DND-41 (cell line): ENCODE results near the gene SPDL1.

ENCODE experiments used
- EZH2 ChIP-seq: IDR thresholded peaks from 3 replicates; pipeline ENCODE4 v1.6.1; 2012; ENCODE audit warnings: borderline replicate concordance, low read depth, mild to moderate bottlenecking, moderate library complexity, low read length, inconsistent platforms; ENCODE audit not compliant: severe bottlenecking
- TF ChIP-seq, protein P1 (sequence below): IDR thresholded peaks from 2 replicates; pipeline ENCODE4 v1.5.1; 2012; ENCODE audit warnings: borderline replicate concordance, low read length, moderate library complexity, mild to moderate bottlenecking; ENCODE audit not compliant: poor library complexity, severe bottlenecking; ENCODE audit errors: extremely low read depth

DNA sequence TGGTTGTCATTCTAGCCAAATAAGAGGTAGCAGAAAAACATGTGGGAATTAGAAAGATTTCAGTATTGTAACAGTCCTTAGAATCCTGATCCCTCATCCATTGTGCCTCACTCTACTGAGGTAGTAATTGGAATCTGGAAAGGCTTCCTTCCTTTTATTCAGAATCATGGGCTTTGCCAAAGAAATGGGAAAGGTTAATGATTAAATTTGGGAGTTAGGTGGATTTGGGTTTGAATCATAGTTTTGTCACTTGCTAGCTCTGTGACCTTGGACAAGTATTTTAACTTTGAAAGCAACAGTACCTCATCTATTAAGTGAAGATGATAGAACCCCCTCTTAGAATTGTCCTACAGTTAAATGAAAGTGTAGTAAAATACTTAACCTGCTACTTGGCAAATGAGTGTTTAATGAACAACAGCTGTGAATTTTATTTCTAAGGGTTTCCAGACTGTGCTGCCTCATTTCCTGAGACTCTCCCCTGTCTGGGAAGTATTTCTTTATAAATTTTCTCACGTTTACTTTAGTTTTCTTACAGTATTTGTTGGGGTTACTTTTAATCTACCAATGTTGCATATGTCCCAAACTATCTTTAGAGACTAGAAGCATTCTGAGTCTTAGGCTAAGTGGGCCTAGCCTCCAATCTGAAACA lies 11.7 kb downstream of the SPDL1 start:
- TF ChIP-seq, protein P1, sequence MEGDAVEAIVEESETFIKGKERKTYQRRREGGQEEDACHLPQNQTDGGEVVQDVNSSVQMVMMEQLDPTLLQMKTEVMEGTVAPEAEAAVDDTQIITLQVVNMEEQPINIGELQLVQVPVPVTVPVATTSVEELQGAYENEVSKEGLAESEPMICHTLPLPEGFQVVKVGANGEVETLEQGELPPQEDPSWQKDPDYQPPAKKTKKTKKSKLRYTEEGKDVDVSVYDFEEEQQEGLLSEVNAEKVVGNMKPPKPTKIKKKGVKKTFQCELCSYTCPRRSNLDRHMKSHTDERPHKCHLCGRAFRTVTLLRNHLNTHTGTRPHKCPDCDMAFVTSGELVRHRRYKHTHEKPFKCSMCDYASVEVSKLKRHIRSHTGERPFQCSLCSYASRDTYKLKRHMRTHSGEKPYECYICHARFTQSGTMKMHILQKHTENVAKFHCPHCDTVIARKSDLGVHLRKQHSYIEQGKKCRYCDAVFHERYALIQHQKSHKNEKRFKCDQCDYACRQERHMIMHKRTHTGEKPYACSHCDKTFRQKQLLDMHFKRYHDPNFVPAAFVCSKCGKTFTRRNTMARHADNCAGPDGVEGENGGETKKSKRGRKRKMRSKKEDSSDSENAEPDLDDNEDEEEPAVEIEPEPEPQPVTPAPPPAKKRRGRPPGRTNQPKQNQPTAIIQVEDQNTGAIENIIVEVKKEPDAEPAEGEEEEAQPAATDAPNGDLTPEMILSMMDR: no peak
- TF ChIP-seq EZH2: no peak
